Kidney (tissue), 14 donors: Measurements from ENCODE around the gene ORC2. TPM values are rescaled to one million over a fixed set of nuclear protein-coding genes. Genes with fewer than 3 reads are reported as not detected.

Experiments
- DNase-seq, 5 donors: peaks; one replicate each; pipeline ENCODE4 v3.0.0-alpha.2; 2013 to 2020
- FAIRE-seq: peaks from 2 replicates; lab custom pipeline; 2012; peaks lifted over from hg19 to GRCh38; lab: Jason Lieb, UNC
- H3K27ac ChIP-seq, 2 donors: one replicate each; pipeline ENCODE4 v1.7.0; 2013; ENCODE audit warnings: low read depth in 2 of 2, low read length in 2 of 2, inconsistent platforms in 1 of 2
- H3K27me3 ChIP-seq: one replicate; pipeline ENCODE4 v1.7.1; 2013; ENCODE audit warnings: low read length, inconsistent platforms; ENCODE audit not compliant: control insufficient read depth, insufficient read depth
- H3K36me3 ChIP-seq, 3 donors: one replicate each; pipeline versions ENCODE4 v1.7.0 to v1.7.1; 2013; ENCODE audit warnings: low read length in 3 of 3, control low read depth in 1 of 3, inconsistent platforms in 1 of 3; ENCODE audit not compliant: insufficient read depth in 3 of 3, control insufficient read depth in 2 of 3
- H3K4me1 ChIP-seq, 3 donors: one replicate each; pipeline versions ENCODE4 v1.7.0 to v1.7.1; 2013; ENCODE audit warnings: low read length in 3 of 3, inconsistent platforms in 1 of 3, low read depth in 1 of 3; ENCODE audit not compliant: control insufficient read depth in 2 of 3, insufficient read depth in 2 of 3
- H3K4me3 ChIP-seq, 3 donors: one replicate each; pipeline versions ENCODE4 v1.7.0 to v1.8.1; 2013; ENCODE audit warnings: low read length in 3 of 3, control low read depth in 1 of 3, inconsistent platforms in 1 of 3
- H3K9ac ChIP-seq, 3 donors: one replicate each; pipeline versions ENCODE4 v1.7.0 to v1.7.1; 2013; ENCODE audit warnings: low read length in 3 of 3, control low read depth in 1 of 3, inconsistent platforms in 1 of 3
- H3K9me3 ChIP-seq, 3 donors: one replicate each; pipeline versions ENCODE4 v1.7.0 to v1.7.1; 2013; ENCODE audit warnings: low read length in 3 of 3, control low read depth in 1 of 3, inconsistent platforms in 1 of 3; ENCODE audit not compliant: control insufficient read depth in 2 of 3, insufficient read depth in 1 of 3
- intact Hi-C: fragments of 100-400 bp; cut with DNase I; formaldehyde crosslinking; loops from one replicate; pipeline ENCODE4 v1.11.1; 2022
- polyA plus RNA-seq: library from polyadenylated mRNA; stranded (reverse); fragments of 350-450 nt; fragmentation: Illumina TruSeq; extraction: RNeasy Lipid Tissue Mini Kit (QIAGEN cat#74804); gene quantifications from one replicate; pipeline ENCODE4 v1.2.3, GENCODE V29; 2014; ENCODE audit warnings: low read depth, low replicate concordance; ENCODE audit not compliant: insufficient read depth
- total RNA-seq: library from RNA; stranded (reverse); fragmentation: NEBNext Ultra II Directional; extraction: Animal tissue kit (Norgen Biotek cat#: 25700); gene quantifications from one replicate; pipeline ENCODE4 v1.2.1, GENCODE V29; 2021
- TF ChIP-seq, protein P1 (sequence below): IDR thresholded peaks from 3 replicates; pipeline ENCODE4 v1.5.1; 2012; ENCODE audit warnings: mild to moderate bottlenecking, moderate library complexity, borderline replicate concordance; ENCODE audit not compliant: insufficient read depth; ENCODE audit errors: extremely low read depth
- donor health status: control.
- donor health status: control.
- donor health status: control.
- donor health status: control.
- donor health status: control.
- donor health status: DM: yes; HTN: yes; CAD: no.
- donor health status: Normal renal cell carcinoma (clear cell type).

Gene ORC2
- total and polyA plus RNA-seq, 2 donors from 2014 or later, result 7.4 to 26.0 TPM

- Histone ChIP-seq H3K27ac (no peak overlapping the region), H3K9ac (no peak overlapping the region), H3K27me3 (no peaks in the 10 kb centered on the region), H3K4me3 (no peak overlapping the region), H3K36me3 (peaks cover 5 to 20% (median 7%) of the 10 kb centered on the region in 3 donors), H3K9me3 (no peaks in the 10 kb centered on the region), H3K4me1 (no peaks in the 10 kb centered on the region)
- intact Hi-C loops, result no loop called here
- TF ChIP-seq, protein P1, sequence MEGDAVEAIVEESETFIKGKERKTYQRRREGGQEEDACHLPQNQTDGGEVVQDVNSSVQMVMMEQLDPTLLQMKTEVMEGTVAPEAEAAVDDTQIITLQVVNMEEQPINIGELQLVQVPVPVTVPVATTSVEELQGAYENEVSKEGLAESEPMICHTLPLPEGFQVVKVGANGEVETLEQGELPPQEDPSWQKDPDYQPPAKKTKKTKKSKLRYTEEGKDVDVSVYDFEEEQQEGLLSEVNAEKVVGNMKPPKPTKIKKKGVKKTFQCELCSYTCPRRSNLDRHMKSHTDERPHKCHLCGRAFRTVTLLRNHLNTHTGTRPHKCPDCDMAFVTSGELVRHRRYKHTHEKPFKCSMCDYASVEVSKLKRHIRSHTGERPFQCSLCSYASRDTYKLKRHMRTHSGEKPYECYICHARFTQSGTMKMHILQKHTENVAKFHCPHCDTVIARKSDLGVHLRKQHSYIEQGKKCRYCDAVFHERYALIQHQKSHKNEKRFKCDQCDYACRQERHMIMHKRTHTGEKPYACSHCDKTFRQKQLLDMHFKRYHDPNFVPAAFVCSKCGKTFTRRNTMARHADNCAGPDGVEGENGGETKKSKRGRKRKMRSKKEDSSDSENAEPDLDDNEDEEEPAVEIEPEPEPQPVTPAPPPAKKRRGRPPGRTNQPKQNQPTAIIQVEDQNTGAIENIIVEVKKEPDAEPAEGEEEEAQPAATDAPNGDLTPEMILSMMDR, result no peak
- DNase-seq, result no peak
- FAIRE-seq, result no peak
These were observed 13.1 kb downstream of the ORC2 start for GRCh38 chr2:200950378-200950777.

- Histone ChIP-seq H3K9ac (no peak overlapping the region), H3K27ac (no peak overlapping the region), H3K36me3 (peaks cover 0 to 22% (median 5%) of the 10 kb centered on the region in 3 donors), H3K4me3 (no peak overlapping the region), H3K9me3 (no peaks in the 10 kb centered on the region), H3K27me3 (no peaks in the 10 kb centered on the region), H3K4me1 (no peaks in the 10 kb centered on the region)
- TF ChIP-seq, protein P1, result no peak
- FAIRE-seq (no peak), DNase-seq (no peak)
- intact Hi-C loops, result no loop called here
These were observed 18.1 kb downstream of the ORC2 start for GRCh38 chr2:200945395-200945729.

- Histone ChIP-seq H3K9me3 (no peaks in the 10 kb centered on the region), H3K27ac (no peak overlapping the region), H3K36me3 (peaks cover 4 to 27% (median 10%) of the 10 kb centered on the region in 3 donors), H3K4me3 (no peak overlapping the region), H3K4me1 (no peaks in the 10 kb centered on the region), H3K9ac (no peak overlapping the region), H3K27me3 (no peaks in the 10 kb centered on the region)
- TF ChIP-seq, protein P1, result no peak
- intact Hi-C loops, result no loop called here
- DNase-seq (no peak), FAIRE-seq (no peak)
These were observed 18.7 kb downstream of the ORC2 start for GRCh38 chr2:200944467-200945394.
